GM20431 (cell line): ENCODE measurements around the gene NELFB.

Experiments used
- in situ Hi-C: fragments of 300-500 bp; cut with MseI, MboI; formaldehyde crosslinking; loops from one replicate; pipeline ENCODE4 v1.15.0; 2020; ENCODE audit warnings: low sequenced_read_pairs; ENCODE audit not compliant: unreplicated experiment

NELFB gene

DNA sequence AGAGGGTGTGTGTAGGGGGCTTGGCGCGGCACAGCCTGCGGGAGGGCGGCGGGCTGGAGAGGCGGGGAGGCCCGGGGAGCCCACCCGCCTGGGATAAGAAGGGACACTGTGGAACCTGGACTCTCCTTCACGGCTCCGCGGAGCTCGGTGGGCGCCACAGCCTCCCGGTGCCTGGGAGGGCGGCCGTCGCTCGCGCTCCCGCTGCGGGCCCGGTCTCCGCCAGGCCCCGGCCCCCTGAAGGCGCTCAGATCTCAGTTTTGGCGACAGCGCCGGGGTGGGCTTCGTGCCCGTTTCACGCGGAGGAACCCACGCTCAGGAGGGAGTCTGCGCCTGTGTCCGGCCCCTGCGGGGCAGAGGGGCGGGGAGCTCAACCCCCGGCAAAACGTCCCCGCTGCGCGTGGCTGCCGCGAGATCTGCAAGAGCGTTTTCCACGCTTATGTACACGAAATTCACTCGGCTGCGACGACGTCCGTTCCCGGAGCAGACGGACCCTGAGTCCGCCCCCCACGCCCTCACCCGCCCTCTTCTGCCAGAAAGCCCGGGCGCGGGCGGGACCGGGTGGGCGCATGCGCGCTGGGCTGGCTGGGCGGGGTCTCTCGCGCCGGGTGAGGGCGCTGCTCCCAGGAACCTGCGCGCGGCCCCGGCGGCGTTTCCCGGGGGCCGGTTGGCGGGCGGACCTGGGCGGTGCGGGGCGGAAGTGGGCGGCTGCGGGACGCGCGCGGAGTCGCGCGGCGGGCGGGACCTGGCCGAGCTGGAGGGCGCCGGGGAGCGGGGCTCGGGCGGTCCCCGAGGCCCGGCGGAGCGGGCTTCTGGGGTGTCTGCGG, at the start of gene NELFB:
TSS of gene NELFB (plus strand) at position 704 of the 824 bp plus-strand sequence.
- in situ Hi-C loops, result no loop called here

DNA sequence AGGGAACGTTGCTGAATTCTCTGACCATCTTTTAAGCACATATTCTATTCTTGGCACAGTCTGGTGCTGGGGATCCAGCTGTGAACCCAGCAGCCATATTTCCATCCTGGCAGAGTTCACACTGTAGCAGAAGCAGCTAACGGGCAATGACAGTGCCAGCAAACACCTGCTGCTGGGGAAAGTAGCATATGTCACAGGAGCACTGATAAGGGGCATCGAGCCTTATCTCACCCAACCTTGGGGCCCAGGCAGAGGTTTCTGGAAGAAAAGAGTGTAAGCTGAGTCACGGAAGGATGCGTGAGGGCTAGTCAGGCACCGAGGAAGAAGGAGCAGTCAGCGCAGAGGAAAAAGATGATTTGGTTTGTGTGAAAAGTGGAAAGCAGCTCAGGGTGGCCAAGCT, 48.5 kb upstream of the NELFB start:
- in situ Hi-C loops, result no loop called here

DNA sequence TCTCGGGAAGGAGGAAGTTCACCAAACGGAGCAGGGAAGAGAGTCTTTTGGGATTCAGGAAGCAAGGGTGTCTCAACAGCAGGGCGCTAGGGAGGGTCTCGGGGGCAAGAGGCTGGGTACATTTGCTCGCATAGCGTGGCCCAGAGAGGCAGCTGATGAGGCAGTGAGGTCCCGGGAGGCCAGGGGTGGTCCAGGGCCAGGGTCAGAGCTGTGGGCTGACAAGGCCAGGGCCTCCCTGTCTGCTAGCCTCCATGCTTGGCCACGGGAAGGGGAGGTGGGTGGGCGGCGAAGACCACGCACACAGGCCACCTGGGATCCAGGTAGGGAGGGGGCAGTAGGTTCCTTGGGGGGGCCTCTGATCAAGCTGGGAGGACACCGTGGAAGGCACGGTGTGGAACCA, 43.6 kb upstream of the NELFB start:
- in situ Hi-C loops, result no loop called here

DNA sequence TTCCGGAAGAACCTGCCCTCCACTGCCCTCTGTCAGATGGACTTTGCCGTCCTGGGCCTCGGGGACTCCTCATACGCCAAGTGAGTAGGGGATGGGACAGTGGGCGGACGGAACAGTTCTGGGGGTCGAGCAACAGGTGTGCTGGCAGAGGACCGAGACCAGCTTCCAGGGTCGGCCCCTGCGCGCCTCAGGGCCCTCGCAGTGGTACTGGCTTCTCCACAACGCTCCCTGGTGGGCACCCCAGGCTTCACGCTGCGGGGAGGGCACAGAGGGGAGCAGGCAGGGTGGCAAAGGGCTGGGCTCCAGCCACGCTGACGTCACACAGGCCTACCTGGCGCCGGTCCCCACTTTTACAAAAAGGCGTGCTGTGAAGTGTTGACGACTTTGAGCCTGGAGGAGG, 42.6 kb upstream of the NELFB start:
- in situ Hi-C loops, result no loop called here

DNA sequence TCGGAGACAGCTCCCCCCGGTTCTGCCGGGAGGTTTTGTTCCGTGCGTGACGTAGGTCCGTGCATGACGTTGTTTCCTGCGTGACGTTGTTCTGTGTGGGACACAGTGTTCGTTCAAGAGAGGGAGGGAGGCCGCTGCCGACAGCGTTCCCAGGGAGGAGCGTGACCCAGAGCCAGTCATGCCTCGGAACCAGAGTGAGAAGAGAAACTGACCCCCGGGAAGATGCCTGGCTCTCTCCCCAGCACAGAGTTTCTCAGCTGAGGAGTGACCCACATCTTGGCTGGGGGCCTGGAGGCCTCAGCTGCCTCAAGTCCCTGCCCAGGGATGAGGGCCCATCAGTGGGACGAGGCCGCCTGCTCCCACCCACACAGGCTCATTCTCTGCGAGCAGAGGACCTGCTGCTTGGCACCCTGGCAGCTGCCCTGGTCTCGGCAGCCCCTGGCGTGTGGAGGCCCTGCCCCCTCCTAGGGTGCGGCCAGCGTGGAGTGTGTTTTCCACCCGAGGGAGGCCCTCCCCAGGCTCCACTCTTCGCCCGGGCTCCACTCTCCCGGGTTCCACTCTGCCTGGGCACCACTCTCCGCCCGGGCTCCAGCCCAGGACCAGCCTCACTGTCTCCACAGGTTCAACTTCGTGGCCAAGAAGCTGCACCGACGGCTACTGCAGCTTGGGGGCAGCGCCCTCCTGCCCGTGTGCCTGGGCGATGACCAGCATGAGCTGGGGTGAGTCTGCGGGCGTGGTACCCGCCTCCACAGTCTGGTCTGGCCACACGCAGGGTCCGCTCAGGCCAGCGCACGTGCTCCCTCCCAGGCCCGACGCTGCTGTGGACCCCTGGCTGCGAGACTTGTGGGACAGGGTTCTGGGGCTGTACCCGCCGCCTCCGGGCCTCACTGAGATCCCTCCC, 41.7 kb upstream of the NELFB start:
- in situ Hi-C loops, result no loop called here

DNA sequence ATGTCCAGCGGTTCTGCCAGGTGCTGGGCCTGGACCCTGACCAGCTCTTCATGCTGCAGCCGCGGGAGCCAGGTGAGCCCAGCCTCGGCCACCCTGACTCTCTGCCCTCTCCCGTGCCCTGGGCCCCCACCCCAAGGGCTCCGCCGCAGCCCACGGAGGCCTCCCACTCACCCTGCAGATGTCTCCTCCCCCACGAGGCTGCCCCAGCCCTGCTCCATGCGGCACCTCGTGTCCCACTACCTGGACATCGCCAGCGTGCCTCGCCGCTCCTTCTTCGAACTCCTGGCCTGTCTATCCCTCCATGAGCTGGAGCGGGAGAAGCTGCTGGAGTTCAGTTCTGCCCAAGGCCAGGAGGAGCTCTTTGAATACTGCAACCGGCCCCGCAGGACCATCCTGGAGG, 40.5 kb upstream of the NELFB start:
- in situ Hi-C loops, result no loop called here

DNA sequence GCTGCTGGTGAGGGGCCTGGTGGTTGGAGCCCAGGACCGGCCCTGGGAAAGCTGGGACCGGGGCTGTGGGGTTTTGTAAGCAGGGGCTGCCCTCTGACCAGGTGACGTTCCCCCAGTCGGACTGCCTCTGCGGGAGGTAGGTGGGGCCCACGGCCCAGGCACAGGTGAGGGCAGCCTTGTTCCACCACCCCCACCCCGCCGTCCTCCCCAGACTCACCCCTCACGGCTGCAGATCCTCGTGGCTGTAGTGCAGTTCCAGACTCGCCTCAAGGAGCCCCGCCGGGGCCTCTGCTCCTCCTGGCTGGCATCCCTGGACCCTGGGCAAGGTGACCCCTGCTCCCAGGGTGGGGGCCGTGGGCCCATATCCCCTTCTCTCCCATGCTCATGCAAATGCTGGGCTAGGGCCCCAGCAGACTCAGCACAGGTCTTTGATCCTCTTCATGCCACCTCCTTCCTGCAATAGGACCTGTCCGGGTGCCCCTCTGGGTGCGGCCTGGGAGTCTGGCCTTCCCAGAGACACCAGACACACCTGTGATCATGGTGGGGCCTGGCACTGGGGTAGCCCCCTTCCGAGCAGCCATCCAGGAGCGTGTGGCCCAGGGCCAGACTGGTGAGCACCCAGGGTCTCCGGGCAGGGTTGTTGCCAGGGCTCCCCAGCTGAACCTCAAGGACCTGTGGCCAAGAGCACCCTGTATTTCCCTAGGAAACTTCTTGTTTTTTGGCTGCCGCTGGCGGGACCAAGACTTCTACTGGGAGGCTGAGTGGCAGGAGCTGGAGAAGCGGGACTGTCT, 39.7 kb upstream of the NELFB start:
- in situ Hi-C loops, result no loop called here

DNA sequence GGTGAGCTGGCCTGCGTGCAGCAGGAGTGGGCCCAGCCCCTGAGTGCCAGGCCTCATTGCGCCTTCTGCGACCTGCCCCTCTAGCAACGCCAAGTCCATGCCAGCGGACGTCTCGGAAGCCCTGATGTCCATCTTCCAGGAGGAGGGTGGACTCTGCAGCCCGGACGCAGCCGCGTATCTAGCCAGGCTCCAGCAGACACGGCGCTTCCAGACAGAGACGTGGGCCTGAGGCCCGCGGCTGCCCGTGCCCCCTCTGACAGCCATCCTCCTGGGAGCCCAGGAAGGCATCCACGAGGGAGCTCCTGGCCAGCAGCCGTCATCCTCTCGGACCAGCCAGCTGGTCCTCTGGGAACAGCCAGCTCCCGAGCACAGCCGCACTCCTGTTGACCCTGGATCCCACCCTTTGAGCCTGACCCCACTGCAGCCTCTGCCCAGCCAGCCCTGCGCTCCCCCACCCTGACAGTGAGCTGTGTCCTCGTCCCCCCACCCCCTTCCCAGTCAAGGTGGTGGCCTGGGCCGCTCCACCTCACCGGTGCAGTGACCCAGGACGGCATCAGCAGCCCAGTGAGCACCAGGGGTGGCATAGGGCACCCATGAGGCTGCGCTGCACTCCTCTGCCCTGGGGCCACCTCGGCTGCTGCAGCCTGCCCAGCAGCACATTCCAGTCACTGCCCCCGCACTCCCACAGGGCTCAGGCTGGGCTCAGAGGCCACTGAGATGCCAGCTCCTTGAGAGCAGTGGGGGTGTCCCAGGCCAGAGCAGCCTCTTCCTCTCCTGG, 38.8 kb upstream of the NELFB start:
- in situ Hi-C loops, result no loop called here

DNA sequence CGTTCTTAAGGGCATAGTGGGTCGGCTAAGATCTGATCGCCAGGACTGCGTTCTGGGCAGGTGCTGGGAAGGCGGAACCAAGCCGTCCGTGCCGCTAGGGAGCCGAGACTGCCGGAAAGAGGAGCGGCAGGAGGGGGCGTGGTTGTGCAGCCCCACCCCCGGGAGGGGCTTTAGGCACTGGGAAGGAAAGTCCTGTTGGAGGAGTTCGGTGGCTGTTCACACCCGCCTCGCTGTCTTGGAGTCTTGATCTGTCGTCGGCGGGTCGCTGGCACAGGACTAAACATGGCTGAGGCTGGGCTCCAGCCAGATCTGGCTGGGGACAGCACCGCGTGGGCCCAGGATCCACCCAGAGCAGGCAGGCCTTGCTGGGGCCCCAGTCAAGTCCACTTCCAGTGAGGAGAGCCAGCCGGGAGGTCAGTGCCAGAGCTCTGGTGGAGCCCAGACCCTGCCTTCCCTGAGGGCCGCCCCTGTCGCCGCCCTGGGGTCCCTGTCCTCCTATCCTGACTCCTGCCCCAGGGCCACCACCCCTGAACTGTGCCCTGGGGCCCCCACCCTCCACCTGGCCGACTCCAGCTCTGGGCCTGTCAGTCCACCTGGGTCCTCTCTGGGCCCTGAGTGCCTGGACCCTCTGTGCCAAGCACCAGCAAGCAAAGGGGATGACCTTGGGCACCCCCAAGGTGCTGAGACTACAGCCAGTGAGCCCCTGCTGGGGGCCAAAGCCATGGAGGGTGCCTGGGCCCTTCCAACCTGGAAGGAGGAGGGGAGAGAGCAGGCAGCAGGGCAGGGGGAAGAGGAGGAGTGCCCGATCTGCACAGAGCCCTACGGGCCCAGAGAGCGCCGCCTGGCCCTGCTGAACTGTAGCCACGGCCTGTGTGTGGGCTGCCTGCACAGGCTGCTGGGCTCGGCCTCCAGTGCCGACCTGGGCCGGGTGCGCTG, 37.6 kb upstream of the NELFB start:
- in situ Hi-C loops, result no loop called here

DNA sequence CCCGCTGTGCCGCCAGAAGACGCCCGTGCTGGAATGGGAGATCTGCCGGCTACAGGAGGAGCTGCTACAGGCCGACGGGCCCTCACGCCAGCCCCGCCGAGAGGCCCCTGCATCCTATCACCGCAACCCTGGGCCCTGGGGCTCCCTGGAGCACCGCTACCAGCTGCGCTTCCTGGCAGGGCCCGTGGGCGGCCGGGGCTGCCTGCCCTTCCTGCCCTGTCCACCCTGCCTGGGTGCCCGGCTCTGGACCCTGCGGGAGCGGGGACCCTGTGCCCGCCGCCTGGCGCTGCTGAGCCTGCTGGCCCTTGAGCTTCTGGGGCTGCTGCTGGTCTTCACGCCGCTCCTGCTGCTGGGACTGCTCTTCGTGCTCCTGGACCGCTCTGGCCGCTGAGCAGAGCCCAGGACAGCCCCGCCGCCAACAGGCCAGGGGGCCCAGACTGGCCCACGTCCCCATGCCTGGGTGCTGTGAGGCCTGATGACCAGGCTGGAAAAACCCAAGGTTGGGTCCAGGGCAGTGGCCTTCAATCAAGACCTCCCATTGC, 36.8 kb upstream of the NELFB start:
- in situ Hi-C loops, result no loop called here

DNA sequence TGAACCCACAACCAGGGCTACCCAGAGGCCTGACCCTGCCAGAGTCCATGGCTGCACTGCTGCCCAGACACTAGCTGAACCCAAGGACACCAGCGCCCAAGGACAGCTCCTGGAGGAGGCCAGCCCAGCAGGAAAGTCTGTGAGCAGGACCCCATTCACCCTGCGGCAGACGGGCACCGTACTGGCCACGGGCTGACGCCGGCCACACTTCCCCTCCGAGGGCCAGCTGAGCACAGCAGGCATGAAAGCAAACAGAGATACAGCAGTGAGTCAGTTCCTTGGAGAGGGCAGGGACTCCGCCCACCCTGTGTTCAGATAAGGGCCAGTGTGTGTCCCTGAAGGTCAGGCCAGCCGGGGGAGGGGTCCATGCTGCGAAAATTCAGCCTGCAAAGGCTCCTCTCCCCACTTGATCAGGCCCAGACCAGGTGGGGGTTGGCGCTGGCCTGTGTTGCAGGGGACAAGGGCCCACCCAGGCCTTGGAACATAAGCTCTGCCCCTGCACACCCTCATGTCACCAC, 36.3 kb upstream of the NELFB start:
- in situ Hi-C loops, result no loop called here

DNA sequence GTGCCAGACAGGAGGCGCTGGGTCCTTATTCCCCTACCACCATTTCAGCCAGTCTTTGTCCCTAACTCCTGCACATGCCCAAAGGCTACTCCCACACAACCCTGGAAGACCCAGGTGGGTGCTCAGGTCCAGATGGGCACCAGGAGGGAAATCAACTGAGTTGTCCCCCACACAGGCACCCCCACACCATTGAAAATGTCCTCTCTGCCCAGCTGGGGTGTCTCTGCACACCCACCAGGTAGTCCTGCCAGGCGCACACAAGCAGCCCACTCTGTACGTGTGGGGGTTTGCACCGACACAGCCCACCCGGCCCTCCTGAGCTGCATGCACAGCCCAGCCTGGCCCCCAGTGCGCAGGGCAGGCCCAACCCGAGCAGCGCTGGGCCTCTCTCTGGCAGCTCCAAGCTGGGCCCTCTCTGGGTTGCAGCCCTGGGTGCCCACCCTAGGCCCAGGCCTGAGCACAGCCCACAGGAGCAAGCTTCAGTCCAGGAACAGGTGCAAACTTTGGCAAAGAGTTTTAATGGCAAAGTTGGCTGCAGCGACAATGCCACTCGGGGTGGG, 35.3 kb upstream of the NELFB start:
- in situ Hi-C loops, result loop anchor here (10.0 kb wide), 1 partner anchor 95 kb away; no protein-coding TSS in a partner anchor

DNA sequence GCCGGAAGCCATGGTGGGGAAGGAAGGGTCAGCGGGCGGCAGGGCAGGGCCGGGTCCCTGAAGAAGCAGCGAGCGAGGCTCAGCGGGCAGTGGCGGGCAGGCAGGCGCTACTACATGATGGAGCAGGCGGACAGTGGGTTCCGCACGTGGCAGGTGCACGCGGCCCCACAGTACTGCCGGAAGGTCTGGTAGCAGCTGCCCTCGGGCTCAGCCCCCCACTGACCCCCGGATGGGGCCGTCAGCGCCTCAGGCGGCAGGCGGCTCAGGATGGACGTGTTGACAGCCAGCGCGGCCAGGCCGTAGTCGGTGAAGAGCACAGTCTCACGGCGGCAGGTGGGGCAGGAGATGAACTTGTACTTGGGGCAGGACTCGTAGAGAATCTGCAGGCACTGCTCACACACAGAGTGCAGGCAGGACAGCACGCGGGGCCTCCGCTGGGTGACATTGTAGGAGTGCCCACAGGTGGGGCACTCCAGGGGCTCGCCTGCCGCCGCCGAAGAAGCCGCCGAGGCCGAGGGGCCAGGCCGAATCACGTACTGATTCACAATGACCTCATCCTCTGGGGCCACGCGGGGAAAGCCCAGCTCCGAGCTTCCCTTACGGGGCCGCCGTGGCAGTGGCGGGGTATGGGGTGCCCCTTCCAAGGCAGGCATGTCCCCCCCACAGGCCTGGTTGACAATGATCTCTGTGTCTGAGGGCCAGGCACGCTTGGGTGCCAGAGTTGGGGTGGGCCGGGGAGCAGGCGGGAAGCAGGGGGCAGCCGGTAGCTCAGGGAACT, 34.6 kb upstream of the NELFB start:
- in situ Hi-C loops, result loop anchor here (10.0 kb wide), 1 partner anchor 96 kb away; no protein-coding TSS in a partner anchor

DNA sequence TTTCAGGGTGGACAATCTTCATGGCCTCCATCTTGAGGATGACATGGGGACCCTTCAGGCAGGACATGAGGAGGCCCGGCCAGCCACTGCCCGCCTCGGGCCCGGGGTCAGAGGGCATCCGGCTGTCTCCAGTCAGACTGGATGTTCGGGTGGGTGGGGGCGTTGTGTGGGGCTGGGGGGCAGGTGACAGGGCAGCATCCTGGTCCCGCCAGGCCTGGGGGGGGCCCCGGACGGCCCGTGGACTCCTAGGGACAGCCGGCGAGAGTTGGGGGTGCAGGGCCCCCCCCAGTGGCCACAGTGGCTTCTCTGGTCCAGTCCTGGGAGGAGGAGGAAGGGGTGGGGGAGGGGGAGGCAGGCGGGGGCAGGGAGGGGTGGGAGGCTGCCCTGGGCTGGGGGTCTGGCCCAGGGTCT, 34.0 kb upstream of the NELFB start:
- in situ Hi-C loops, result loop anchor here (10.0 kb wide), 1 partner anchor 96 kb away; no protein-coding TSS in a partner anchor

DNA sequence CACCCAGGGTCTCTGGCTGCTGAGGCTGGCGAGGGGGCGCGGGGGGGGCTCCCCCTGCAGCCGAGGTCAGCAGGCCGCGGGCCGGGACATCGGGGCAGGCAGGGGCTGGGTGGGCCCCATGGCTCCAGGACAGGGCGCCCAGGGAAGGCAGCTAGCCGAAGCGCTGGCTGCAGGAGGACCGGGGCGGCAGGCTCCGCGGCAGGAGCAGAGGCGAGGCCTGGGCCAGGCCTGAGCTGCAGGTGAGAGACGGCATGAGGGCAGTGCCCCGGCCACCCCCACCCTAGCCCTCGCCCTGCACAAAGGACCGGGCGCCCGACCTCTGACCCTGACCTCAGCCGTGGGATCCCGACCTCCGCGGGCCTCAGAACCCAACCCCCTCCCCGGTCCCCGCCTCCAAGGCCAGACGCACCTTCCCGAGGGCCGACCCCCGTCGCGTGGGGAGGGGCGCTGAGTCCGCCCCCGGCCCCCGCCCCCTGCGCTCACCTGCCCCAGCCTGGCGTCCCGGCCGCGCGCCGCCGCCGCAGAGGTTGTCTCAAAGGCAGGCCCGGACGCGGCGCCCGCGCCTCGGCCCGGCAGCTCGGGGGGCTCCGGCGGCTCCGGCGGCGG, 33.5 kb upstream of the NELFB start:
- in situ Hi-C loops, result loop anchor here (10.0 kb wide), 1 partner anchor 97 kb away; no protein-coding TSS in a partner anchor
